T-helper 1 cell (primary cell): ENCODE measurements around the gene COG4.

ENCODE experiments used
- DNase-seq, 5 donors: peaks; one replicate each; pipeline ENCODE4 v3.0.0-alpha.2; 2012 to 2020

COG4 gene

DNA sequence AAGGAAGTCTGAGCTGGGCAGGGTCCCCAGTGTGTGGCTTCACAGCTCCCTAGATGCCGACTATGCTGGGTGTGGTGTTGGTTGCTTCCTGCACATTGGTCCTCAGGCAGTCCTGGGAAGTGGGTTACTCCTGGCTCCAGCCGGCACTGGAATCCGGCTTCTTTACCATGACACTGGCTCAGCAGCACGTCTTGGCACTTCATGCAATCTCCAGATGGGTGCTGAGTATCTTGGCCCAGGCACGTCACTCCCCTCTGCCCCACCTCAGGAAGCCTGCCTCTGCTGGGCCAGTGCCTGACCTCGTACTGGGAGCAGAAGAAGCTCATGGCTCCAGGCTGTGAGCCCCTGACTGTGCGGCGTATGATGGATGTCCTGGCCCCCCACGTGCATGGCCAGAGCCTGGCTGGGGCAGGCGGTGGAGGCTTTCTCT lies 44.4 kb downstream of the COG4 start:
- DNase-seq: no peak

DNA sequence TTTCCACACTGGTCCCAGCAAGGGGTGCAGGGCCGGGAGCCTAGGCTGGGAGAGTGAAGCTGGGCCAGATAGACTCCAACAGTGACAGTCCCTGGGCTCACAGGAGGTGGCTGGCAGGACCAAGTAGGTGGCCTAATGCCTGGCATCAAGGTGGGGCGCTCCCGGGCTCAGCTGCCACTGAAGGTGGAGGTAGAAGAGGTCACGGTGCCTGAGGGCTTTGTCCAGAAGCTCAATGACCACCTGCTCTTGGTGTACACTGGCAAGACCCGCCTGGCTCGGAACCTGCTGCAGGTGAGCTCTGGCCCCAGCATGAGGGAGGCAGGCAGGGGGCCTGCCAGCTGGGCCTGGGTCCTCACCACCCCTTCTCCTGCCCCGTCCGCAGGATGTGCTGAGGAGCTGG lies 45.2 kb downstream of the COG4 start:
- no peak for DNase-seq

DNA sequence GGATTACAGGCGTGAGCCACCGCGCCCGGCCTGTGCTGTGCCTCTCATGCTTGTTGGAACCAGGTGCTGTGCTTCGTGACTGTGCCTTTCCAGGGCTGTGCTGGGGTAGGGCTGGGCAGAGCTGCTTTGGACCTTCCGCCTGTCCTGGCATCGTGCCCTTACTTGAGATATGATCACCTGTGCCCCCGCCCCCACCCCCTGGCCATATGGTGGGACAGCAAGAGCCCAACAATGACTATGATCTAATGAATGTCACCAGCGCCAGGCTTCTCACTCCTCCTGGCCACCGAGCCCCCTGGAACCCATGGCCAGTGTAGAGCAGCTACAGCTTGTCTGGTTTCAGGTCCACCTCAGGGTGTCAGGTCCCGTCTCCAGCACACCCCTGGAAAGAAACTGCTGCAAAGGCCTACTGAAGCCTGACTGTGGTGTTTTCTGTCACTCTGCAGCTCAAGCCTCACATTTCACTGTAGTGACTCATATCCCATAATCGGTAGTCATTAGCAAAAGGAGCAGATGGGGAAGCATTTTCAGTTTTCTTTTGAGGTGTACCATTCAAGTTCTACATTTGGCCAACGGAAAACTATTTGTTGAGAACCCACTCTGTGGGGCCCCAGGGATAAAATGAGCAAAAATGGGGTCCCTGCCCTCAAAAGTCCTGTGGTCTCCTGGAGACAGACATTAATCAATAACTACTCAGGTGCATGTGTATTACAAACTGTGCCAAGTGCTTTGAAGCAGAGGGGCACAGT lies 46.9 kb downstream of the COG4 start:
- peak in 1 of 5 donors; percentile 86 for DNase-seq

DNA sequence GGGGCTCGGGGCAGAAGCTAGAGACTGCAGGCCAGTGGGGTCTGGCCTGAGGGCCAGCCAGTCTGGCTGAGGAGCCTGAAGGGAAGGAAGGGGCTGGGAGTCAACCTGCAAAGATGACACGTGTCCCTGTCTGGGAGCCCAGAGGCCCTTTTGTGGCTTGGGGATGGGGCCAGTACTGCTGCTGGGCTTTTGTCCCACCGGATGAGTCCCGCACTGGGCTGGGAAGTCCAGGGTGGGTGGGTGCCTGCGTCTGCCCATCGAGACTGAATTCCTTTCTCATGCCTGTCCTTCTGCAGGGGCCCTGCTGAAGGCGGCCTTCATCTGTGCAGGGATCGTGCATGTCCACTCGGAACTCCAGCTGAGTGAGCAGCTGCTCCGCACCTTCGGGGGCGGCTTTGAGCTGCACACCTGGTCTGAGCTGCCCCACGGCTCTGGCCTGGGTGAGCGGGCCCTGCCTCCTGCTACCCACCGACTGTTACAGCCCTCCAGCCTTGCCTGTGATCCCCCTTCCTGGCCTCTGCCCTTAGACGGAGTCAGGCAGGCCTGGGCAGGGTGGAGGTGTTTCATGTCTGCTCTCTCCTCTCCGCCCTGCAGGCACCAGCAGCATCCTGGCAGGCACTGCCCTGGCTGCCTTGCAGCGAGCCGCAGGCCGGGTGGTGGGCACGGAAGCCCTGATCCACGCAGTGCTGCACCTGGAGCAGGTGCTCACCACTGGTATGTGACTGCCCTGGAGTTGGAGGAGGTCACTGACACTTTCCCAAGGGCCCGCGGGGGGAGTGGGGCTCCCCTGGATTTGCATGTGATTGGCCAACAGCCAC lies 48.1 kb downstream of the COG4 start:
- DNase-seq: no peak

DNA sequence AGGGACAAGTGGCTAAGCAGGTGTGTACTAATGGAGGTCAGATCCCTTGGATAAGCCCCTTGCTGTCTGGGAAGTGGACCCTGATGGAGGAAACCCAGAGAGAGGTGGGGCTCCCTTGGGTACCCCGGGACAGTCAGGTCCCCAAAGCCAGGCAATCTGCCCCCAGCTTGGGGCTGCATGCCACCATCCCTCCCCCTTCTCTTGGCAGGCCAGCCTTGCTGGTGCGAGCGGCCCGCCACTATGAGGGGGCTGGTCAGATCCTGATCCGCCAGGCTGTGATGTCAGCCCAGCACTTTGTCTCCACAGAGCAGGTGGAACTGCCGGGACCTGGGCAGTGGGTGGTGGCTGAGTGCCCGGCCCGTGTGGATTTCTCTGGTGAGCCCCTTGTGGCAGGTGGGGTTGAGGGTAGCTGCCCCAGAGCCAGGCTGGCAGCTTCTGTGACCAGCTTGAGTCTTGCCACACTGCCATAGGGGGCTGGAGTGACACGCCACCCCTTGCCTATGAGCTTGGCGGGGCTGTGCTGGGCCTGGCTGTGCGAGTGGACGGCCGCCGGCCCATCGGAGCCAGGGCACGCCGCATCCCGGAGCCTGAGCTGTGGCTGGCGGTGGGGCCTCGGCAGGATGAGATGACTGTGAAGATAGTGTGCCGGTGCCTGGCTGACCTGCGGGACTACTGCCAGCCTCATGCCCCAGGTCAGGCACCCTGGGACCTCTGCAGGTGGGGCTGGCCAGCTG lies 48.9 kb downstream of the COG4 start:
- no peak for DNase-seq

DNA sequence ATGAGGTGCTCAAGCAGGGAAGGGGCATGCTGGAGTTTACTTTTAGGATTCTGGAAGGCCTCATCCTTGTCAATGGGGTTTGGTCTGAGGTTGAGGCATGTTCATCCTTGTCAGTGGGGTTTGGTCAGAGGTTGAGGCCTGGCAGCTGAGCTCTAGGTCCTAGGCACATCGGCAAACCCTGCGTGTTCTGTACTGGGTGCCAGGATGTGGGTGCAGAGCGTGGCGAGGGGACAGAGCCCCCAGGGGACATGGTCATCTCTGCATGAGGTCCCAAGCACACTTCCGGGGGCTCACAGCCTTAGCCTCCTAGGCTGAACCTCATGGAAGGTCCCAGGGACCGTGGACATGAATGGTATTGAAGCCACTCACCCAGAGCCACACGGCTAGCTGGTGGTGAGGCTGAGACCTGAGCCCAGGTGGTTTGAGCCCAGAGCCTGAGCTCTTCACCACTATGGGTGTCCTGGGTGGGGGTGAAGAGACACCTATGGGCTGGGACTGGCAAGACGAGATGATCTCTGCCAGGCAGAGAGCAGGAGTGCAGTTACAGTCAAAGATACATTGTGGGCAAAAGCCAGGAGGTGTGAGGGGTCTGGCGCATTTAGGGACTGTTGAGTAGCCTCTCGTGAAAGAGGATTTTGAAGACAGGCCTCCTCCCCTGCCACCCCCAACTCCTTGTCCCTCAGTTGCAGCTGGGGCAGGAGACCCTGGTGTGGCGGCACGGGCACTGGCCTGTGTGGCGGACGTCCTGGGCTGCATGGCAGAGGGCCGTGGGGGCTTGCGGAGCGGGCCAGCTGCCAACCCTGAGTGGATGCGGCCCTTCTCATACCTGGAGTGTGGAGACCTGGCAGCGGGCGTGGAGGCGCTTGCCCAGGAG lies 49.7 kb downstream of the COG4 start:
- no peak for DNase-seq

DNA sequence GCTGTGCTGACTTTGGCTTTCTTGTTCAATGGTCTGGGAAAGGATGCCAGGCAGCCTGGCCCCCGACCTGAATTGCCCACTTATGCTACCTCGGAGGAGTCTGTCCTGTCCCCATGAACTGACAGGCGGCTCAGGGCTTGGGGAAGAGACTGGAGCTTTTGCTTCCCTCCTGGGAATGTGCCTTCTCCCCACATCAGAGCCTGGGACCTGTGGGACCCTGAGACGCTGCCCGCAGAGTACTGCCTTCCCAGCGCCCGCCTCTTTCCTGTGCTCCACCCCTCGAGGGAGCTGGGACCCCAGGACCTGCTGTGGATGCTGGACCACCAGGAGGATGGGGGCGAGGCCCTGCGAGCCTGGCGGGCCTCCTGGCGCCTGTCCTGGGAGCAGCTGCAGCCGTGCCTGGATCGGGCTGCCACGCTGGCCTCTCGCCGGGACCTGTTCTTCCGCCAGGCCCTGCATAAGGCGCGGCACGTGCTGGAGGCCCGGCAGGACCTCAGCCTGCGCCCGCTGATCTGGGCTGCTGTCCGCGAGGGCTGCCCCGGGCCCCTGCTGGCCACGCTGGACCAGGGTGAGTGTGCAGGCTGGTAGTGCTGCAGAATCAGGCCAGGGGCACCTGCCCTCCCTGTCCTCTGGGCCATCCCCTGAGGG lies 50.4 kb downstream of the COG4 start:
- no peak for DNase-seq

DNA sequence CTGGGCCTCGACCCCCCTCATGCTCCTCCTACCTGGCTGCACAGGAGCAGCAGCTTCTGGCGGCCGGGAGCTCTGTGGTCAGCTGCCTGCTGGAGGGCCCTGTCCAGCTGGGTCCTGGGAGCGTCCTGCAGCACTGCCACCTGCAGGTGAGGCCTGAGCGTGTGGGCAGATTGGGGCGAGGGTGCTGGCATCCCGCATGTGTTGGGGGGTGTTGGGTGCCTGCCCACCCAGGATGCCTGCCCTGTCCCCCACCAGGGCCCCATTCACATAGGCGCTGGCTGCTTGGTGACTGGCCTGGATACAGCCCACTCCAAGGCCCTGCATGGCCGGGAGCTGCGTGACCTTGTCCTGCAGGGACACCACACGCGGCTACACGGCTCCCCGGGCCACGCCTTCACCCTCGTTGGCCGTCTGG lies 52.4 kb downstream of the COG4 start:
- no peak for DNase-seq

DNA sequence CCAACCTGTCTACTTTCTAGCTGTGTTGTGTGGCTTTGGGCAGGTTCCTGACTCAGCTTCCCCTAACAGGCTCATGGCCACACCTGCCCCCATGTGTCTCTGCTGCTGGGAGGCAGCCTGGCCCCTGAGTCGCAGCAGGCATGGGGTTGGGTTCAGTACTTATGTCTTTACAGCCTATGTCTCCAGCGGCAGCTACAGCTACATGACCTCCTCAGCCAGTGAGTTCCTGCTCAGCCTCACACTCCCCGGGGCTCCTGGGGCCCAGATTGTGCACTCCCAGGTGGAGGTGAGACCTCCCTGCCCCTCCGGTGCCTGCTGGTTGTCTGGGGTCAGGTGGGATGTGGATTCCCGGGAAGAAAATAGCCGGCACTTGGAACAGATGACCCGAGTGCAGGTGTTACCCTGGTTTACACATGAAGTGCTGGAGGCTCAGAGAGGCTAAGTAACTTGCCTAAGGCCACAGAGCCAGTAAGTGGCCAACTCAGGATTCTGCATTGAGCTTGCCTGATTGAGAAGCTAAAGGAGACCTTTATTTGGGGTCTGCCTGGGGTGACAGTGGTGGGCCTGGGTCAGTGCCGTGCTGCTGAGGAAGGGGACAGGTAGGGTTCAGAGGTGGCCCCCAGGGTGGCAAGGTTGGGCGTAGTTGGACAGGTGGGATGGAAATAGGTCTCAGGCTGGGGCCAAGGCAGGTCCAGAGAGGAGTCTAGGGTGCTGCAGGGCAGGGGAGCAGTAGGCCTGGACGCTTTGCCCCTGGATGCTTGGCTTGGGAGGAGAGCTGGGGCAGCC lies 53.0 kb downstream of the COG4 start:
- DNase-seq: no peak

DNA sequence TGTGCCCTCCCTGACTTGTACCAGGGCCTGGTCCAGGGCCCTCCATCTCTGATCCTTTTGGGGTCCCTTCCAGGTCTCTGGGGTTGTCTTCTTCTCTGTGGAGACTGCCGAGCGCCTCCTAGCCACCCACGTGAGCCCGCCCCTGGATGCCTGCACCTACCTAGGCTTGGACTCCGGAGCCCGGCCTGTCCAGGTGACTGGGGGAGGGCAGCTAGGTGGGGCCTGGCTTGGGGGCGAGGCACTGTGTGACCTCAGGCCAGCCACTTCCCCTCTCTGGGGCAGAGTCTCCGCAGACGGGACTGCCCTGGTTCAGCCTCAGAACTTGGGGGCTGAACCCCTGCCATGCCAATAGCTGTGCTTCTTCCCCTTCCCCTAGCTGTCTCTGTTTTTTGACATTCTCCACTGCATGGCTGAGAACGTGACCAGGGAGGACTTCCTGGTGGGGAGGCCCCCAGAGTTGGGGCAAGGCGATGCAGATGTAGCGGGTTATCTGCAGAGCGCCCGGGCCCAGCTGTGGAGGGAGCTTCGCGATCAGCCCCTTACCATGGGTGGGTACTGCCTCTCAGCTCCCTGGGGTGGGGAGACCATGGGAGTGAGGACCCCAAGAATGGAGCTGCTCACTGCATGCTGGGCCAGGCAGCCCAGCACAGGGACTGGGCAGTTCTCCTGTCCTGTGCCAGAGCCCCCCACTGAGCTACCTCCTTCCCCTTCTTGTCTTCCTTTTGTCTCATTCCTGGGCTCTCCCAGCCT lies 54.4 kb downstream of the COG4 start:
- DNase-seq: no peak

DNA sequence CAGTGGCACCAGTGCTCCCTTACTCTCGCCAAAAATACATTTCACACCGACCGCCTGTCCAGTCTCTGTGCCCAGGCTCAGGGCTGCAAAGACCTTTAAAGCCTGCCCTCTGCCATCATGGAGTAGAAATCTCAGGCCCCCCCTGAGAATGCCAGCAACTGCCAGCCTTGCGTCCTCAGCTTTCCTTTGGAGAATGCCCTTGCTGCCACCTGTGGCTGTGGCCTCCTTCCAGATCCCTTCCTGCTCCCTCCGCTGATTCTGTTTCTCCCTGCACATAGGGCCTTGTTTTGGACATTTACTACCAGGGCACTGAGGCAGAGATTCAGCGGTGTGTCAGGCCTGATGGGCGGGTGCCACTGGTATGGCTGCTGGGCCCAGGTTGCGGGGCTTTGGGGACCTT lies 55.7 kb downstream of the COG4 start:
- DNase-seq: no peak

DNA sequence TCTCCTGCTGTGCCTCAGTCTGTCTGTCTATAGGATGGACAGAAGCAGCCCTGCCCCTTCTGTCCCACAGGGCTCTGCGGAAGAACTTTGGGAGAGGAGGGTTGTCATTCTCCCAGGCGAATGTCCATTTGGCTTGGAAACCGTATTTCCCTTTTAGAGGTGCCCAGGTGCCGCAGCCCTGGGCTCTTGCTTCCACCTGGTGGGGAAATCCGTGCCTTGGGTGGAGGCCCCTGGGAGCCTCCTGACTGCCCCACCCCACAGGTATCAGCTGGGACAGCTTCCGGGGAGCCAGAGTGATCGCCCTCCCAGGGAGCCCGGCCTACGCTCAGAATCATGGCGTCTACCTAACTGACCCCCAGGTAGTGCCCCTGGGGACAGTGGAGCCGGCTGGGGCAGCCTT lies 56.2 kb downstream of the COG4 start:
- no peak for DNase-seq

DNA sequence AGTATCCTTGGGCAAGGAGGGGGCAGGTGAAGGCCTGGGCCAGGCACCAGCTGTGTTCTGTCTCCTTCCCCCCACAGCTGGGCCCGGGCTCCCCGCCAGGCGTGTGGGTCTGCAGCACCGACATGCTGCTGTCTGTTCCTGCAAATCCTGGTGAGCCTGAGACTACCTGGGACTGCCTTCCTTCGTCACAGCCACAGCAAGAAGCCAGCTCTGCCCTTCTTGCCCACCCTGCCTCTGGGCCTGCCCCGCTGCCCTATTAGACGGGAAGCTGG lies 56.6 kb downstream of the COG4 start:
- DNase-seq: no peak

DNA sequence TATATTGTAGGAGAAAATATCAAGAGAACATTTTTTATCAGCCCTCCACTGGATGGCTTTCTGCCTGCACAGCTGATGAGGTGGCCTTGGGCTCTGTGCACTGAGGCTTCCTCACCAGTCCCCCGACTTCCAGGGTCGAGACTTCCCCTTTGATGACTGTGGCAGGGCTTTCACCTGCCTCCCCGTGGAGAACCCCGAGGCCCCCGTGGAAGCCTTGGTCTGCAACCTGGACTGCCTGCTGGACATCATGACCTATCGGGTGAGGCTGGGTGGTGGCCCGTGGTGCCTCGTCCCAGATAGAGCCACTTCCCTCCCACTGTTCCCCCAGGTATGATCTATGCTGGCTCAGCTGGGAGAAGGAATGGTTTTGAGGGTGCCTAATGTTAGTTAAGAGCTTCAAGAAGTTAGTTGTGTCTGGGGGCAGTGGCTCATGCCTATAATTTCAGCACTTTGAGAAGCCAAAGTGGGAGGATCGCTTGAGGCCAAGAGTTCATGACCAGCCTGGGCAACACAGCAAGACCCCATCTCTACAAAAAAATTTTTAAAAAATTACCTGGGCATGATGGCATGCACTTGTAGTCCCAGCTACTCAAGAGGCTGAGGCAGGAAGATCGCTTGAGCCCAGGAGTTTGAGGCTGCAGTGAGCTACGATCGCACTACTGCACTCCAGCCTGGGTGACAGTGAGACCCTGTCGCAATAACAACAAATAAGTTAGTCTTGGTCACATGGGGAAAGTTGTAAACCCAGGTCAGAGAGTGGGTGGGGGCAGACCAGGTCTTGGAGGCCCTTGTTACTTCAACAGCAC lies 57.2 kb downstream of the COG4 start:
- DNase-seq: no peak

DNA sequence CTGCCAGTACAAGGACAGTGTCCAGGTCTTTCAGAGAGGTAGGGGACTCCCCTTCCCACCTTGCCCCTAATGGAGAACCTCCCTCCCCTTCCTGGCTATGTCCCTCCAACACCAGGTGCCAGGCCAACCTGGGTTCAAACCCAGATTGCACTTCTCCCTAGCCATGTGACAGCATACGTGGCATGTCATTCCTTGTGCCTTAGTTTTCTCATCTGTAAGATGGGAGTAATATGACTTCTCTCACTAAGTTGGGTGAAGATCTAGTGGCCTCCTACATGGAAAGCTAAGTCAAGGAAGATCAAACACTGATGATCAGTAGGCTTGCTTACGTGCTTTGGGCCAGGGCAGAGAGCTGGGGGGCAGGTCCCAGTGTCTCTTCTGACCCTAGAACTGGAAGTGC lies 60.1 kb downstream of the COG4 start:
- DNase-seq: no peak

DNA sequence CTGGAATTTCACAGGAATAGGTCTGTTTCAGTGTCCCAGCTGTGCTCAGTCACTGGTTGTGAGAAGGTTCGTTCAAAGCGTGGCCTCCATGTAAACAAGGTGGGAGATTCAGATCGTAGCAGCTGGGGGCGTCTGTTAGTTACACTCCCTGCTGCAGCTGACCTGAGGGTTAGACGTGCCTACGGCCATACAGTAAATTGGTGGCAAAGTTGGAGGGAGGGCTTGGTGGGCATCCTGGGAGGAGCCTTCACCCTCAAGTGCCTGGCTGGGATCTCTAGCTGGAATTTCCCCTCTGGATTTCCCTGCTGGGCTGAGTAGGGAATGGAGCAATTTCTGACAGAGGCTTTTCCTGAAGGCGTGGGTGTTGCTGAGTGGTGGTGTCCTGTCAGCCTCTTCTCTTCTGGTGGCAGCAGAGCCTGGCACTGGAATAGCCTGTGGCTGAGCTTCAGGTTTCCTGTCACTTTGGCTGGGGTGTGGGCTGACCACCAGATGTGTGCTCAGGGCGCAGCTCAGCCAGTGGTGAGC lies 62.6 kb downstream of the COG4 start:
- no peak for DNase-seq

DNA sequence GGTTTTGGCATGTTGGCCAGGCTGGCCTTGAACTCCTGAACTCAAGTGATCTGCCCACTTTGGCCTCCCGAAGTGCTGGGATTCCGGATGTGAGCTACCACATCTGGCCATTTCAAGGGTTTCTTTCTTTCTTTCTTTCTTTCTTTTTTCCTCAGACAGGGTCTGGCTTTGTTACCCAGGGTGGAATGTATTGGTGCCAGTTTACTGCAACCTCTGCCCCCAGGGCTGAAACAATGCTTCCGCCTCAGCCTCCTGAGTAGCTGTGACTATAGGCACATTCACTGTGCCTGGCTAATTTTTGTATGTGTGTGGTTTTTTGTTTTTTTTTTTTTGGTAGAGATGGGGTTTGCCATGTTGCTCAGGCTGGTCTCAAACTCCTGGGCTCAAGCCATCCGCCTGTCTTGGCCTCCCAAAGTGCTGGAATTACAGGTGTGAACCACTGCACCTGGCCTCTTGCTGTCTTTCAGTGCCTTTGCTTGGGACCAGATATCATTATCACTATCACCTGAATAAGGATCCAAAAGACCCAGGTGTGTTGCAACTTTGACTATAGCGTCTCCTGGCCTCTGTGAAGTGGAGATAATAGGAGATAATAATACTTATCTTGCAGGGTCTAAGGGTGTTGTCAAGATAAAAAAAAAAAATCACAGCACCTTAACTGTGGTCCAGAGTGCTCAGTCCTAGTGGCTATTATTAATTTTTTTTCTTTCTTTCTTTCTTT lies 65.7 kb downstream of the COG4 start:
- DNase-seq: no peak

DNA sequence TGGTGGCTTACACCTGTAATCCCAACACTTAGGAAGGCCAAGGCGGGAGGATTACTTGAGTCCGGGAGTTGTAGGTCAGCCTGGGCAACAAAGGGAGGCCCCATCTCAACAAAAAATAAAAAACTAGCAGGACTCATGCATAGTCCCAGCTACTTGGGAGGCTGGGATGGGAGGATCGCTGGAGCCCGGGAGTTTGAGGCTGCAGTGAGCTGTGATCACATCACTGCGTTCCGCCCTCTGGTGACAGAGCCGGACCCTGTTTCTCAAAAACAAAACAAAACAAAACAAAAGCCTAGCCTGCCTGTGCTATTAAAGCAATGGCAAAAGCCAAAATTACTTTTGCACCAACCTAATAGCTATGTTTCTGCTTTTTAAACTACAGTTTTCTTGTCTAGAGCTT lies 67.4 kb downstream of the COG4 start:
- DNase-seq: no peak
